K562 (cell line): Measurements from ENCODE around the gene GRIK3. TPM values are rescaled to one million over a fixed set of nuclear protein-coding genes. Genes with fewer than 3 reads are reported as not detected.

Experiments used
- ATAC-seq: fragments of 200-7000 bp; cut with Tn5 transposase; 3 replicates; pipeline ENCODE4 v1.9.1; 2020; ENCODE audit warnings: moderate library complexity
- BruUV-seq: library from RNA; stranded (reverse); fragments of 400-500 nt; replicated peaks from 2 replicates; lab custom pipeline; 2021; lab: Mats Ljungman, UMichigan
- CTCF ChIA-PET: fragments of 300-600 bp; formaldehyde crosslinking; extraction: SDS; loops from one replicate; lab custom pipeline; 2021; ENCODE audit warnings: low intra/inter-chr PET ratio; lab: Yijun Ruan, JAX
- POLR2A ChIA-PET: fragments of 300-600, 350-650 bp; sonication (Branson Sonifier 250); formaldehyde crosslinking; extraction: SDS; loops from one replicate; lab custom pipeline; 2021; ENCODE audit warnings: antibody characterized with exemption, inconsistent platforms; lab: Yijun Ruan, JAX
- DNase-seq, 4 experiments: peaks; one replicate each; pipeline versions ENCODE4 v3.0.0 to v3.0.0-alpha.2; 2011 to 2018; ENCODE audit warnings: low spot score in 3 of 4, mixed read lengths in 3 of 4; ENCODE audit errors: extremely low read depth in 1 of 4
- FAIRE-seq: peaks from 2 replicates; lab custom pipeline; 2011; peaks lifted over from hg19 to GRCh38; lab: Jason Lieb, UNC
- H2AFZ ChIP-seq: 2 replicates; pipeline ENCODE4 v1.6.0; 2011; ENCODE audit warnings: low read depth, low read length, control low read depth, inconsistent platforms
- H3K27ac ChIP-seq: fragments of 200-600 bp; 3 replicates; pipeline ENCODE4 v1.8.0; 2011; ENCODE audit warnings: low read depth, mild to moderate bottlenecking, control low read depth, inconsistent platforms, low read length, moderate library complexity, mixed read lengths; ENCODE audit errors: extremely low read depth
- H3K27me3 ChIP-seq, 2 experiments: fragments of 300-600 bp in 1 of 2; 2 replicates in 1 of 2; 3 replicates in 1 of 2; pipeline versions ENCODE4 v1.6.0 to v1.8.0; 2011; ENCODE audit warnings: inconsistent platforms in 2 of 2, low read length in 2 of 2, mild to moderate bottlenecking in 1 of 2, mixed read lengths in 1 of 2, moderate library complexity in 1 of 2; ENCODE audit not compliant: control insufficient read depth in 2 of 2, insufficient read depth in 2 of 2
- H3K36me3 ChIP-seq: fragments of 300-600 bp; 3 replicates; pipeline ENCODE4 v1.8.0; 2011; ENCODE audit warnings: mild to moderate bottlenecking, low read length, inconsistent platforms; ENCODE audit not compliant: control insufficient read depth, insufficient read depth
- H3K4me1 ChIP-seq, 2 experiments: fragments of 200-600 bp in 1 of 2; replicated peaks in 1 of 2; 2 replicates in 1 of 2; 3 replicates in 1 of 2; pipeline versions ENCODE4 v1.5.1 to v1.8.0; 2011; ENCODE audit warnings: inconsistent platforms in 2 of 2, low read length in 2 of 2, mild to moderate bottlenecking in 1 of 2, mixed read lengths in 1 of 2, moderate library complexity in 1 of 2; ENCODE audit not compliant: control insufficient read depth in 2 of 2, insufficient read depth in 2 of 2
- H3K4me2 ChIP-seq: 2 replicates; pipeline ENCODE4 v1.6.1; 2011; ENCODE audit warnings: low read length, control low read depth, inconsistent platforms, mixed read lengths; ENCODE audit not compliant: insufficient read depth
- H3K4me3 ChIP-seq: fragments of 200-600 bp; sonication (generic), shearing (Covaris generic); 2 replicates; pipeline ENCODE4 v1.5.1; 2016; ENCODE audit warnings: control low read depth, inconsistent platforms
- H3K79me2 ChIP-seq: fragments of 200-600 bp; 3 replicates; pipeline ENCODE4 v1.8.0; 2011; ENCODE audit warnings: low read length, inconsistent platforms; ENCODE audit not compliant: control insufficient read depth, insufficient read depth
- H3K9ac ChIP-seq, 2 experiments: 2 replicates each; pipeline versions ENCODE4 v1.6.0 to v1.6.1; 2011; ENCODE audit warnings: low read depth in 2 of 2, low read length in 2 of 2, control low read depth in 1 of 2, inconsistent platforms in 1 of 2, mild to moderate bottlenecking in 1 of 2, mixed read lengths in 1 of 2; ENCODE audit not compliant: insufficient read depth in 1 of 2
- H3K9me1 ChIP-seq: one replicate; pipeline ENCODE4 v1.6.0; 2011; ENCODE audit warnings: inconsistent platforms, mild to moderate bottlenecking, low read length, moderate library complexity; ENCODE audit not compliant: control insufficient read depth, insufficient read depth
- H3K9me3 ChIP-seq: replicated peaks from 2 replicates; pipeline ENCODE4 v1.5.1; 2011; ENCODE audit warnings: low read depth, low read length, inconsistent platforms; ENCODE audit not compliant: control insufficient read depth, insufficient read depth
- H4K20me1 ChIP-seq: replicated peaks from 2 replicates; pipeline ENCODE4 v1.6.1; 2011; ENCODE audit warnings: low read length, inconsistent platforms, mixed read lengths; ENCODE audit not compliant: control insufficient read depth, insufficient read depth
- CBX5 ChIP-seq: IDR thresholded peaks from 2 replicates; pipeline ENCODE4 v1.6.1; 2014; ENCODE audit warnings: low read depth, borderline replicate concordance
- GMEB1 ChIP-seq: fragments of 250-450 bp; sonication (Bioruptor Pico); IDR thresholded peaks from 2 replicates; pipeline ENCODE4 v1.4.0; 2020; ENCODE audit warnings: mild to moderate bottlenecking
- HINFP ChIP-seq: fragments of 450-650 bp; conservative IDR thresholded peaks from 2 replicates; pipeline ENCODE4 v1.6.1; 2016; ENCODE audit warnings: missing genetic modification characterization, low read depth, mild to moderate bottlenecking, control low read depth, missing compliant biosample characterization
- KLF13 ChIP-seq: fragments of 450-650 bp; IDR thresholded peaks from 2 replicates; pipeline ENCODE4 v1.6.1; 2016; ENCODE audit warnings: missing genetic modification characterization, low read depth, mild to moderate bottlenecking, missing compliant biosample characterization, moderate library complexity, borderline replicate concordance
- MCM3 ChIP-seq: fragments of 450-650 bp; IDR thresholded peaks from 2 replicates; pipeline ENCODE4 v1.6.1; 2016
- MIER1 ChIP-seq: fragments of 450-650 bp; IDR thresholded peaks from 2 replicates; pipeline ENCODE4 v1.6.1; 2016; ENCODE audit warnings: antibody characterized with exemption, mild to moderate bottlenecking, low read depth
- SNIP1 ChIP-seq: fragments of 450-650 bp; IDR thresholded peaks from 2 replicates; pipeline ENCODE4 v1.7.1; 2017; ENCODE audit warnings: low read depth, mild to moderate bottlenecking
- SREBF1 ChIP-seq: fragments of 150-350 bp; IDR thresholded peaks from 2 replicates; pipeline ENCODE4 v1.6.1; 2014; ENCODE audit warnings: antibody characterized with exemption, low read depth, low read length, borderline replicate concordance
- TAF15 ChIP-seq: fragments of 200-400 bp; formaldehyde crosslinking; IDR thresholded peaks from 2 replicates; pipeline ENCODE4 v1.6.1; 2017; ENCODE audit warnings: mild to moderate bottlenecking, low read depth, low read length, moderate library complexity
- THAP7 ChIP-seq: fragments of 250-450 bp; sonication (Bioruptor Pico); IDR thresholded peaks from 2 replicates; pipeline ENCODE4 v1.5.0; 2021
- ZNF589 ChIP-seq: fragments of 200-800 bp; sonication (Bioruptor generic); IDR thresholded peaks from 2 replicates; pipeline ENCODE4 v1.6.1; 2016; ENCODE audit warnings: low read depth, missing genetic modification characterization, missing compliant biosample characterization
- ZNF644 ChIP-seq: fragments of 200-800 bp; sonication (Bioruptor generic); IDR thresholded peaks from 2 replicates; pipeline ENCODE4 v1.6.1; 2016; ENCODE audit warnings: low read depth, missing genetic modification characterization, missing compliant biosample characterization
- WGBS: fragments of 100-300 bp; shearing (Covaris generic); methylation state at CpG from one replicate; pipeline ENCODE4 v1.1.6; 2016; ENCODE audit warnings: low coverage, mixed read lengths; ENCODE audit not compliant: insufficient coverage; ENCODE audit errors: missing lambda C conversion rate; 5-methylcytosine and 5-hydroxymethylcytosine counted together
- in situ Hi-C: fragments of 300-500 bp; cut with MboI; formaldehyde crosslinking; loops from 4 replicates; pipeline ENCODE4 v1.15.0; 2018; ENCODE audit warnings: inconsistent platforms, mixed read lengths
- intact Hi-C: fragments of 100-400 bp; cut with micrococcal nuclease; formaldehyde crosslinking; loops from 2 replicates; pipeline ENCODE4 v1.14.2; 2022
- polyA plus RNA-seq, 8 experiments: library from polyadenylated mRNA; depleted of rRNA in 4 of 8; stranded (reverse) in 5 of 8; unstranded in 3 of 8; fragments of >200 nt; fragmentation: Nextera tagmentation in 2 of 8; fragmentation: Illumina TruSeq in 1 of 8; extraction: Ambion mirVana in 2 of 8; extraction: Trizol in 1 of 8; gene quantifications; 2 replicates each; pipeline versions ENCODE4 v1.2.1 to v1.2.3, GENCODE V29; 2011 to 2014; ENCODE audit warnings: inconsistent platforms in 1 of 8, missing spikeins in 1 of 8
- total RNA-seq, 7 experiments: library from RNA; depleted of rRNA in 6 of 7; stranded (reverse); fragments of >200 nt in 6 of 7; fragmentation: Illumina TruSeq in 2 of 7; extraction: Trizol in 2 of 7; gene quantifications; 2 replicates each; pipeline versions ENCODE4 v1.2.1 to v1.2.3, GENCODE V29; 2011 to 2021; ENCODE audit warnings: low replicate concordance in 1 of 7

GRIK3 gene
- total and polyA plus RNA-seq, 9 of the 15 experiments (the other 6 are each of a cell fraction or from before 2014, with no cell fraction given) = not detected

GRCh38 chr1:37076168-37076567 lies 41.9 kb upstream of the GRIK3 start:
- WGBS = 3% methylated on average over 2 of the region's 2 CpGs
- Histone ChIP-seq H3K4me3 (no peak overlapping the region), H3K4me2 (no peak overlapping the region), H3K9me3 (no peaks in the 10 kb centered on the region), H4K20me1 (peaks cover 6% of the 10 kb centered on the region; the same call in 1 of the 2 replicates), H3K9ac (no peak overlapping the region), H3K27ac (no peak overlapping the region), H3K9me1 (no peaks in the 10 kb centered on the region), H2AFZ (no peak overlapping the region), H3K4me1 (no peaks in the 10 kb centered on the region), H3K27me3 (peaks cover 18 to 23% of the 10 kb centered on the region in 2 experiments; a peak in 3 of 5 replicates), H3K36me3 (no peaks in the 10 kb centered on the region), H3K79me2 (no peaks in the 10 kb centered on the region)
- no peak for TF ChIP-seq TAF15
- no TSS peak for BruUV-seq
- DNase-seq (no peak), ATAC-seq (no peak), FAIRE-seq (no peak)
- in situ Hi-C loops (no loop called here), intact Hi-C loops (no loop called here)
- POLR2A ChIA-PET = interaction anchor here (1.0 kb wide), 1 partner anchor 417 kb away, joined by 4 read pairs; no protein-coding TSS in a partner anchor
- CTCF ChIA-PET = no interaction called here

- no peak for FAIRE-seq
- in situ Hi-C loops = no loop called here
- Histone ChIP-seq H3K4me1 (no peaks in the 10 kb centered on the region), H3K9me1 (no peaks in the 10 kb centered on the region), H3K27me3 (peaks cover 21 to 32% of the 10 kb centered on the region in 2 experiments; a peak in 4 of 5 replicates), H3K27ac (no peak overlapping the region)
- no peak for TF ChIP-seq SNIP1
- TF ChIP-seq KLF13 (tag) = no peak
- TF ChIP-seq CBX5 = no peak
- no peak for TF ChIP-seq MCM3
- TF ChIP-seq ZNF589 (CRISPR knock-in tag) = no peak
- no peak for TF ChIP-seq GMEB1 (CRISPR knock-in tag)
- TF ChIP-seq SREBF1 = no peak
- TF ChIP-seq MIER1 = no peak
- TF ChIP-seq ZNF644 (tag) = no peak
- TF ChIP-seq THAP7 (CRISPR knock-in tag) = no peak
- TF ChIP-seq HINFP (tag) = no peak
- TF ChIP-seq, all 486 proteins: peak for 0
- H3K4me2 ChIP-seq = no peak overlapping the region
- H3K79me2 ChIP-seq = no peaks in the 10 kb centered on the region
- ChIA-PET POLR2A (interaction anchor here (0.8 to 1.4 kb wide), 3 partner anchors 9 to 15 kb away, joined by 3 to 4 read pairs (median 3); no protein-coding TSS in a partner anchor), CTCF (no interaction called here)
- H3K9me3 ChIP-seq = no peaks in the 10 kb centered on the region
- intact Hi-C loops = no loop called here
- ATAC-seq (no peak), DNase-seq (no peak)
- H4K20me1 ChIP-seq = peaks cover 14% of the 10 kb centered on the region
- BruUV-seq = no TSS peak
- 1% methylated on average over 9 of the region's 9 CpGs for WGBS
- H3K4me3 ChIP-seq = no peak overlapping the region
- no peaks in the 10 kb centered on the region for H3K36me3 ChIP-seq
- H2AFZ ChIP-seq = no peak overlapping the region
- H3K9ac ChIP-seq = no peak overlapping the region
These were observed 39.6 kb upstream of the GRIK3 start for GRCh38 chr1:37073854-37074379.
